K562 (cell line): Measurements from ENCODE around the gene HNF4A. TPM values are rescaled to one million over a fixed set of nuclear protein-coding genes. Genes with fewer than 3 reads are reported as not detected.
A peak's percentile ranks its signal among the peaks of the same experiment; 100 is the strongest.

ENCODE experiments used
- ATAC-seq: fragments of 200-7000 bp; cut with Tn5 transposase; 3 replicates; pipeline ENCODE4 v1.9.1; 2020; ENCODE audit warnings: moderate library complexity
- BruUV-seq: library from RNA; stranded (reverse); fragments of 400-500 nt; replicated peaks from 2 replicates; lab custom pipeline; 2021; lab: Mats Ljungman, UMichigan
- CTCF ChIA-PET: fragments of 300-600 bp; formaldehyde crosslinking; extraction: SDS; loops from one replicate; lab custom pipeline; 2021; ENCODE audit warnings: low intra/inter-chr PET ratio; lab: Yijun Ruan, JAX
- POLR2A ChIA-PET: fragments of 300-600, 350-650 bp; sonication (Branson Sonifier 250); formaldehyde crosslinking; extraction: SDS; loops from one replicate; lab custom pipeline; 2021; ENCODE audit warnings: antibody characterized with exemption, inconsistent platforms; lab: Yijun Ruan, JAX
- DNase-seq, 4 experiments: peaks; one replicate each; pipeline versions ENCODE4 v3.0.0 to v3.0.0-alpha.2; 2011 to 2018; ENCODE audit warnings: low spot score in 3 of 4, mixed read lengths in 3 of 4; ENCODE audit errors: extremely low read depth in 1 of 4
- FAIRE-seq: peaks from 2 replicates; lab custom pipeline; 2011; peaks lifted over from hg19 to GRCh38; lab: Jason Lieb, UNC
- H2AFZ ChIP-seq: 2 replicates; pipeline ENCODE4 v1.6.0; 2011; ENCODE audit warnings: low read depth, low read length, control low read depth, inconsistent platforms
- H3K27ac ChIP-seq: fragments of 200-600 bp; 3 replicates; pipeline ENCODE4 v1.8.0; 2011; ENCODE audit warnings: low read depth, mild to moderate bottlenecking, control low read depth, inconsistent platforms, low read length, moderate library complexity, mixed read lengths; ENCODE audit errors: extremely low read depth
- H3K27me3 ChIP-seq, 2 experiments: fragments of 300-600 bp in 1 of 2; 2 replicates in 1 of 2; 3 replicates in 1 of 2; pipeline versions ENCODE4 v1.6.0 to v1.8.0; 2011; ENCODE audit warnings: inconsistent platforms in 2 of 2, low read length in 2 of 2, mild to moderate bottlenecking in 1 of 2, mixed read lengths in 1 of 2, moderate library complexity in 1 of 2; ENCODE audit not compliant: control insufficient read depth in 2 of 2, insufficient read depth in 2 of 2
- H3K36me3 ChIP-seq: fragments of 300-600 bp; 3 replicates; pipeline ENCODE4 v1.8.0; 2011; ENCODE audit warnings: mild to moderate bottlenecking, low read length, inconsistent platforms; ENCODE audit not compliant: control insufficient read depth, insufficient read depth
- H3K4me1 ChIP-seq, 2 experiments: fragments of 200-600 bp in 1 of 2; replicated peaks in 1 of 2; 2 replicates in 1 of 2; 3 replicates in 1 of 2; pipeline versions ENCODE4 v1.5.1 to v1.8.0; 2011; ENCODE audit warnings: inconsistent platforms in 2 of 2, low read length in 2 of 2, mild to moderate bottlenecking in 1 of 2, mixed read lengths in 1 of 2, moderate library complexity in 1 of 2; ENCODE audit not compliant: control insufficient read depth in 2 of 2, insufficient read depth in 2 of 2
- H3K4me2 ChIP-seq: 2 replicates; pipeline ENCODE4 v1.6.1; 2011; ENCODE audit warnings: low read length, control low read depth, inconsistent platforms, mixed read lengths; ENCODE audit not compliant: insufficient read depth
- H3K4me3 ChIP-seq: fragments of 200-600 bp; sonication (generic), shearing (Covaris generic); 2 replicates; pipeline ENCODE4 v1.5.1; 2016; ENCODE audit warnings: control low read depth, inconsistent platforms
- H3K79me2 ChIP-seq: fragments of 200-600 bp; 3 replicates; pipeline ENCODE4 v1.8.0; 2011; ENCODE audit warnings: low read length, inconsistent platforms; ENCODE audit not compliant: control insufficient read depth, insufficient read depth
- H3K9ac ChIP-seq, 2 experiments: 2 replicates each; pipeline versions ENCODE4 v1.6.0 to v1.6.1; 2011; ENCODE audit warnings: low read depth in 2 of 2, low read length in 2 of 2, control low read depth in 1 of 2, inconsistent platforms in 1 of 2, mild to moderate bottlenecking in 1 of 2, mixed read lengths in 1 of 2; ENCODE audit not compliant: insufficient read depth in 1 of 2
- H3K9me1 ChIP-seq: one replicate; pipeline ENCODE4 v1.6.0; 2011; ENCODE audit warnings: inconsistent platforms, mild to moderate bottlenecking, low read length, moderate library complexity; ENCODE audit not compliant: control insufficient read depth, insufficient read depth
- H3K9me3 ChIP-seq: replicated peaks from 2 replicates; pipeline ENCODE4 v1.5.1; 2011; ENCODE audit warnings: low read depth, low read length, inconsistent platforms; ENCODE audit not compliant: control insufficient read depth, insufficient read depth
- H4K20me1 ChIP-seq: replicated peaks from 2 replicates; pipeline ENCODE4 v1.6.1; 2011; ENCODE audit warnings: low read length, inconsistent platforms, mixed read lengths; ENCODE audit not compliant: control insufficient read depth, insufficient read depth
- ADNP ChIP-seq: fragments of 200-800 bp; sonication (Bioruptor generic); IDR thresholded peaks from 2 replicates; pipeline ENCODE4 v1.6.1; 2016; ENCODE audit warnings: missing genetic modification characterization, missing compliant biosample characterization
- BRF2 ChIP-seq: IDR thresholded peaks from 3 replicates; pipeline ENCODE4 v1.6.1; 2011; ENCODE audit warnings: borderline replicate concordance, mild to moderate bottlenecking; ENCODE audit not compliant: insufficient read length, insufficient read depth
- RBM25 ChIP-seq: fragments of 200-400 bp; formaldehyde crosslinking; IDR thresholded peaks from 2 replicates; pipeline ENCODE4 v1.6.1; 2018; ENCODE audit warnings: low read length, low read depth, moderate library complexity; ENCODE audit not compliant: severe bottlenecking
- ZSCAN29 ChIP-seq: fragments of 450-650 bp; IDR thresholded peaks from 2 replicates; pipeline ENCODE4 v1.6.1; 2017
- WGBS: fragments of 100-300 bp; shearing (Covaris generic); methylation state at CpG from one replicate; pipeline ENCODE4 v1.1.6; 2016; ENCODE audit warnings: low coverage, mixed read lengths; ENCODE audit not compliant: insufficient coverage; ENCODE audit errors: missing lambda C conversion rate; 5-methylcytosine and 5-hydroxymethylcytosine counted together
- in situ Hi-C: fragments of 300-500 bp; cut with MboI; formaldehyde crosslinking; loops from 4 replicates; pipeline ENCODE4 v1.15.0; 2018; ENCODE audit warnings: inconsistent platforms, mixed read lengths
- intact Hi-C: fragments of 100-400 bp; cut with micrococcal nuclease; formaldehyde crosslinking; loops from 2 replicates; pipeline ENCODE4 v1.14.2; 2022
- polyA plus RNA-seq, 8 experiments: library from polyadenylated mRNA; depleted of rRNA in 4 of 8; stranded (reverse) in 5 of 8; unstranded in 3 of 8; fragments of >200 nt; fragmentation: Nextera tagmentation in 2 of 8; fragmentation: Illumina TruSeq in 1 of 8; extraction: Ambion mirVana in 2 of 8; extraction: Trizol in 1 of 8; gene quantifications; 2 replicates each; pipeline versions ENCODE4 v1.2.1 to v1.2.3, GENCODE V29; 2011 to 2014; ENCODE audit warnings: inconsistent platforms in 1 of 8, missing spikeins in 1 of 8
- total RNA-seq, 7 experiments: library from RNA; depleted of rRNA in 6 of 7; stranded (reverse); fragments of >200 nt in 6 of 7; fragmentation: Illumina TruSeq in 2 of 7; extraction: Trizol in 2 of 7; gene quantifications; 2 replicates each; pipeline versions ENCODE4 v1.2.1 to v1.2.3, GENCODE V29; 2011 to 2021; ENCODE audit warnings: low replicate concordance in 1 of 7
- TF ChIP-seq, protein P1 (sequence below), 2 experiments: fragments of 250-450 bp in 1 of 2; fragments of 450-650 bp in 1 of 2; sonication (Bioruptor Pico) in 1 of 2; IDR thresholded peaks; 2 replicates each; pipeline versions ENCODE4 v1.6.1 to v1.8.0; 2016 to 2021; ENCODE audit warnings: mild to moderate bottlenecking in 2 of 2, moderate library complexity in 2 of 2, missing compliant biosample characterization in 1 of 2, missing genetic modification characterization in 1 of 2

HNF4A gene
- total and polyA plus RNA-seq, 9 of the 15 experiments (the other 6 are each of a cell fraction or from before 2014, with no cell fraction given) = 0.03 to 0.27 (median 0.08) TPM; not detected in 5

- no peak for ATAC-seq
- no peaks in the 10 kb centered on the region for H3K4me1 ChIP-seq
Measured at GRCh38 chr20:44468044-44468782, 112.7 kb downstream of the HNF4A start.

More at GRCh38 chr20:44468044-44468782, 112.7 kb downstream of the HNF4A start:
- intact Hi-C loops (loop anchor here (10.0 kb wide), 1 partner anchor 353 kb away; no protein-coding TSS in a partner anchor), in situ Hi-C loops (loop anchor here (10.0 kb wide), 1 partner anchor 253 kb away; the partner anchor contains the start of gene OSER1)
- DNase-seq (no peak), FAIRE-seq (no peak)
- Histone ChIP-seq H3K36me3 (no peaks in the 10 kb centered on the region), H3K4me2 (no peak overlapping the region), H3K9me3 (no peaks in the 10 kb centered on the region), H3K9ac (no peak overlapping the region), H3K27me3 (peaks cover 27 to 44% of the 10 kb centered on the region in 2 experiments), H4K20me1 (no peaks in the 10 kb centered on the region), H3K4me3 (no peak overlapping the region), H3K79me2 (no peaks in the 10 kb centered on the region), H3K27ac (no peak overlapping the region), H3K9me1 (no peaks in the 10 kb centered on the region), H2AFZ (no peak overlapping the region)
- TF ChIP-seq ZSCAN29 (no peak), BRF2 (no peak), ADNP (tag) (peak; percentile 56; the same call in 1 of the 2 replicates), RBM25 (peak; percentile 83)
- TF ChIP-seq, protein P1, sequence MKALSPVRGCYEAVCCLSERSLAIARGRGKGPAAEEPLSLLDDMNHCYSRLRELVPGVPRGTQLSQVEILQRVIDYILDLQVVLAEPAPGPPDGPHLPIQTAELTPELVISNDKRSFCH (CRISPR knock-in tag; IDR thresholded peaks at IDR 0.05) = no peak
- TF ChIP-seq, protein P1 (tag; IDR thresholded peaks at IDR 0.05) = no peak
- ChIA-PET POLR2A (interaction anchor here (0.6 to 2.5 kb wide), 2 partner anchors 11 to 49 kb away, joined by 3 to 6 read pairs; no protein-coding TSS in a partner anchor), CTCF (no interaction called here)
- no TSS peak for BruUV-seq
- 9% methylated on average over 8 of the region's 8 CpGs for WGBS
